ENCODE measurements around the gene SYT3.
"Not testable (repeated sequence)": the region's sequence is repeated elsewhere in the genome, so short reads cannot be mapped to it uniquely, and the experiment has no call there.

Gene SYT3

GRCh38 chr19:50602935-50603334 is 36.7 kb downstream of the SYT3 start:
- DNase-seq (ENCODE audit: low spot score): no peak

GRCh38 chr19:50602496-50602895 is 37.2 kb downstream of the SYT3 start:
- DNase-seq (ENCODE audit: low spot score): no peak

GRCh38 chr19:50602089-50602422 is 37.6 kb downstream of the SYT3 start:
- no peak for DNase-seq (ENCODE audit: low spot score)

- no peak for DNase-seq (ENCODE audit: low spot score)
Observed at GRCh38 chr19:50601407-50602088, 38.1 kb downstream of the SYT3 start.

- no peak for DNase-seq (ENCODE audit: low spot score)
Observed at GRCh38 chr19:50599427-50599826, 40.3 kb downstream of the SYT3 start.

GRCh38 chr19:50590191-50590590 is 49.5 kb downstream of the SYT3 start:
- DNase-seq (ENCODE audit: low spot score): no peak

- DNase-seq (ENCODE audit: low spot score): not testable (repeated sequence)
Observed at GRCh38 chr19:50581795-50582660, 57.7 kb downstream of the SYT3 start.

- no peak for DNase-seq (ENCODE audit: low spot score)
Observed at GRCh38 chr19:50580970-50581634, 58.6 kb downstream of the SYT3 start.

- no peak for DNase-seq (ENCODE audit: low spot score)
Observed at GRCh38 chr19:50580240-50580639, 59.4 kb downstream of the SYT3 start.

- DNase-seq (ENCODE audit: low spot score): not testable (repeated sequence)
Observed at GRCh38 chr19:50576769-50577168, 62.9 kb downstream of the SYT3 start.

- DNase-seq (ENCODE audit: low spot score): no peak
Observed at GRCh38 chr19:50573741-50574461, 65.8 kb downstream of the SYT3 start.
